Stimulated activated naive CD8-positive, alpha-beta T cell treated with anti-CD3 and anti-CD28 coated beads, Interleukin-15, Interleukin-2, amounts not matched to agents 100 ng/mL and 50 ng/mL, for 24 hours (primary cell): ENCODE measurements around the gene SRXN1.
A peak's percentile ranks its signal among the peaks of the same experiment; 100 is the strongest.
"Not testable (repeated sequence)": the region's sequence is repeated elsewhere in the genome, so short reads cannot be mapped to it uniquely, and the experiment has no call there.

ENCODE experiments used
- H3K27ac Mint-ChIP-seq: one replicate; pipeline ENCODE4 v1.8.0; 2021; ENCODE audit warnings: mild to moderate bottlenecking, mixed read lengths
- H3K27me3 Mint-ChIP-seq: one replicate; pipeline ENCODE4 v1.8.0; 2021; ENCODE audit warnings: mixed read lengths
- H3K36me3 Mint-ChIP-seq: one replicate; pipeline ENCODE4 v1.8.0; 2021; ENCODE audit warnings: low read depth, mixed read lengths
- H3K4me1 Mint-ChIP-seq: one replicate; pipeline ENCODE4 v1.8.0; 2021; ENCODE audit warnings: low read depth, mixed read lengths
- H3K4me3 Mint-ChIP-seq: one replicate; pipeline ENCODE4 v1.8.0; 2021; ENCODE audit warnings: mild to moderate bottlenecking, mixed read lengths
- H3K9me3 Mint-ChIP-seq: one replicate; pipeline ENCODE4 v1.8.0; 2021; ENCODE audit warnings: mixed read lengths

SRXN1 gene

DNA sequence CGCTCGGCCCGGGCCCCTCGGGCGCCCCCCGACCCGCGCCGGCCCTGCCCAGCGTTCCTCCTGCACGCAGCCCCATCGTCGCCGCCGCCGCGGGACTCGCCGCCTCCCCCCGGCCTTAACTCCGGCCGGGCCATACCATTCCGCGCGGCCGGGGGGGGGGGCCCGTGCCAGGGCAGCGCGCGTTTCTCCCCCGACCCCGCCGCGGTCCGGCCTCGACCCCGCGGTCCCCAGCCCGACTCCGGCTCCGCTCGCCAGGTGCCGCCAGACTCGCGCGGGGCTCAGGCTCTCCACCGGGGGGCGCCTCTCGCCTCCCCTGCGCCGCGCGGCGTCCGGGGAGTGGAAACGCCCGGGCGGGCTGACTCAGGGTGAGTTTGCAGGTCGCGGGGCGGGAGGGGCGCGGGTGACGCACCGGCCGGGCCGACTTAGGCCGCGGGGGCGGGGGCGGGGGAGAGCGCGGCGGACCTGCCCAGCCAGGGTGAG lies at the start of gene SRXN1:
TSS of gene SRXN1 (minus strand) at position 91 of the 480 bp plus-strand sequence. CDS start at position 76, 15 bp downstream.
- Mint-ChIP-seq H3K36me3 (peaks cover 25% of the 10 kb centered on the region), H3K4me1 (peaks cover 33% of the 10 kb centered on the region), H3K9me3 (no peaks in the 10 kb centered on the region), H3K4me3 (peak within 1 kb of the TSS; percentile 89), H3K27ac (peak within 1 kb of the TSS; percentile 84), H3K27me3 (peaks cover 34% of the 10 kb centered on the region)

DNA sequence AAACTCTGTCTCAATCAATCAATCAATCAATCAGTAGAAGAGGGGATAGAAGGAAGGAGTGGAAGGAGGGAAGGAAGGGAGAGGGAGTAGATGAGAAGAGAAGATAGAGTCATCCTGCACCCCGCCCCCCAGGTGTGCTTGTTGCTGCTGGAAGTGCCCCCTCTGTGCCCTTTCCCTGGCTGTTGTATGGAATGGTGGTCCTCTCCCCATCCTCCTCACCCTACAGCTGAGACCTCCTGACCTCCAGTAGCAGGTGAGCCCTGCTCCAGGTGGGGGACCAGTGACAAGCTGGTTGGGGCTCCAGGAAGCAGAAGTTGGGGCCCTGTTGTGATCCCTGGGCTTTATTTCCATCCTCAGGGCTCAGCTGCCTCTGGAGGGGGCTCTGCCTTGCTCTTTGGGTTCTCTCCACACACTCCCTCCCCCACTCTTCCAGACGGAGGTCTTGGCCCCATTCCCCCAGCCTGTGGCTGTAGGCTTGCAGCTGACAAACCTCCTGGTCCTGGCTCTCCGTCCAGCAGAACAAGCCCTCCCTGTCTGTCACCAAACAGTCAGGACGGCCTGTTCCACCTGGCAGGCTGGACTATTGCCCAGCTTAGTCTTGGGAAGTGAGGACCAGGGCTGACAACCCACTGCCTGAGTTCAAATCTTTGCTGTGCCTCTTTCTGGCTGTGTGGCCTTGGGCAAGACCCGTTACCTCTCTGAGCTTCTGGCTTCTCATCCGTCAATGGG lies 48.6 kb upstream of the SRXN1 start:
- Mint-ChIP-seq H3K36me3 (no peaks in the 10 kb centered on the region), H3K4me3 (no peak overlapping the region), H3K4me1 (no peaks in the 10 kb centered on the region), H3K27ac (no peak overlapping the region), H3K27me3 (peaks cover 13% of the 10 kb centered on the region), H3K9me3 (no peaks in the 10 kb centered on the region)

DNA sequence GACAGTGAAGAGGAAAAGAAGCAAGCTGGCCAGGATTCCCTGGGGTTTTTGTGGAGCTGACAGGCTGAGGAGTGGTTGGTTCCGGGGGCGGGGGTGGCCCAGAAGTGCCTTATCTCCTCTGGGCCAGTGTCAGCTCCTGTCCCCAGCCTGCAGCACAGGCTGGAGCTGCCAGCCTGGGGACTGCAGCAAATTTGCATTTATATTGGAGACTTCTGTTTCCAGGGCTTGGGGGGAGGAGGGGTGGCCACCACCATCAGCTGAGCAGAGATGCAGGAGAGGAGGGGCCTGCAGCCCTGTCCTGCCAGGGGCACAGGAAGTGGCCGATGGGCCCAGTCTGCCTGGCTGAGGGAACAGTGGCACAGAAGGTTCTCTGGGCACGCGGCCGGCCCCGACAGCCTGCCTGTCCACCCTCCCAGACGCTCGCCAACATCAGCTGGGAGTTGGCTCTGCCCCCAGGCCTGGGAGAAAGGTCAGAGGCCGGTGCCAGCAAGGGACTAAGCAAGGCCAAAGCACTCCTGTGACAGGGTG lies 46.9 kb upstream of the SRXN1 start:
- Mint-ChIP-seq H3K9me3 (no peaks in the 10 kb centered on the region), H3K4me1 (no peaks in the 10 kb centered on the region), H3K4me3 (no peak overlapping the region), H3K27ac (no peak overlapping the region), H3K36me3 (no peaks in the 10 kb centered on the region), H3K27me3 (peaks cover 6% of the 10 kb centered on the region)

DNA sequence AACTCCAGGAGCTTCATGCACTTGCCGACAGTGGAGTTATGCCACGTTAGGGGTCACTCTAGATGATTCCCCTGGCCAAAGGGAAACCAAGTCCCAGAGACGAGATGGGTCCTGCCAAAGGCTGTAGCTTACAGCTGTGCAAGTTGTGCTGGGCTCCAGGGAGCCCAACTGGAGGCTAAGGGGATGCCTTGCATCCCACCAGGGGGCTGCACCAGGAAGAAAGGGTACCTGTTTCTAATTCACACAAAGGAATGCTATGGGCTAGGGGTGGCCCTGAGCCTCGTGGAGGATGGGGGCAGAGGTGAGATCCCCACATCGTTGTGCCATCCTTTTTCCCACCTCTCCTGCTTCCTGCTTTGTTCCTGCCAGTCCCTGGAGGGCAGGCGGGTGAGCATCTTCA lies 46.3 kb upstream of the SRXN1 start:
- Mint-ChIP-seq H3K9me3 (no peaks in the 10 kb centered on the region), H3K4me3 (no peak overlapping the region), H3K36me3 (no peaks in the 10 kb centered on the region), H3K4me1 (no peaks in the 10 kb centered on the region), H3K27me3 (peaks cover 6% of the 10 kb centered on the region), H3K27ac (no peak overlapping the region)

DNA sequence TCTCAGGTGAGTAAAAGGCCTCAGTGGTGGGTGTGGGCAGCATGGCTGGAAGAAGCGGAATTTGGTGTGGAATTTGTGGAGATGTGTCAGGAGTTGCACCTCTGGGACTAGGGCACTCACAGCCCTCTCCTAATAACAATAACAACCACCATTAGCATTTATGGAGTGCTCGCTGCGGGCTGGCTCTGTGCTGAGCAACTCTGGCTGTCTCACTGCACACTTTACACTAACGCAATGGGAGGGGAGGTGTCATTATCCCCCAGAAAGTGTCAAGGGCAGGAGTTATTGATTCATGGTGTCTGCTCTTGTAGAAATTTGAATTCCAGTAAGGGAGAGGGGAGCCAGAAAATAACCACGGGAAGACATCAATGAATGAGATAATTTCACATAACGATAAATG lies 45.3 kb upstream of the SRXN1 start:
- Mint-ChIP-seq H3K4me1 (no peaks in the 10 kb centered on the region), H3K36me3 (no peaks in the 10 kb centered on the region), H3K4me3 (no peak overlapping the region), H3K9me3 (no peaks in the 10 kb centered on the region), H3K27ac (no peak overlapping the region), H3K27me3 (peaks cover 8% of the 10 kb centered on the region)

DNA sequence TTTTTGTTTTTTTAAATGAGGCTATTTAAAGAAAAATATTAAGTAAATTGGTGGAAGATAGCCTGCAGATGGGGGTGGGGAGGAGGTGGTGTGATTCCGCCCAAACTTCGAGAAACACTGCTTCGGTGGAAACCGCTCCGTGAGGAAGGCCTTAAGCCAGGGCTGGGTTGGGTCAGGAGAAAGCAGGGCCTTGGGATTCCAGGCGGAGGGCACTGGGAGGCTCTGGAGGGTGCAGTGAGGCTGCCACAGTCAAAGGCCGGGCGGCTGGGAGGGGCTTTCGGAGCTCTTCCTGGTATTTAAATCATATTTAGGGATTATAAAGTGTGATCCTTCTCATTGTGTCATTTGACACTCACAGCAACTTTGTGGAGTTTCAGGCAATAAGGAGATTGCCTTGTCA lies 44.8 kb upstream of the SRXN1 start:
- no peaks in the 10 kb centered on the region for H3K9me3 Mint-ChIP-seq
- no peaks in the 10 kb centered on the region for H3K36me3 Mint-ChIP-seq
- no peak overlapping the region for H3K4me3 Mint-ChIP-seq
- H3K4me1 Mint-ChIP-seq, result no peaks in the 10 kb centered on the region
- no peak overlapping the region for H3K27ac Mint-ChIP-seq
- H3K27me3 Mint-ChIP-seq, result peaks cover 9% of the 10 kb centered on the region

DNA sequence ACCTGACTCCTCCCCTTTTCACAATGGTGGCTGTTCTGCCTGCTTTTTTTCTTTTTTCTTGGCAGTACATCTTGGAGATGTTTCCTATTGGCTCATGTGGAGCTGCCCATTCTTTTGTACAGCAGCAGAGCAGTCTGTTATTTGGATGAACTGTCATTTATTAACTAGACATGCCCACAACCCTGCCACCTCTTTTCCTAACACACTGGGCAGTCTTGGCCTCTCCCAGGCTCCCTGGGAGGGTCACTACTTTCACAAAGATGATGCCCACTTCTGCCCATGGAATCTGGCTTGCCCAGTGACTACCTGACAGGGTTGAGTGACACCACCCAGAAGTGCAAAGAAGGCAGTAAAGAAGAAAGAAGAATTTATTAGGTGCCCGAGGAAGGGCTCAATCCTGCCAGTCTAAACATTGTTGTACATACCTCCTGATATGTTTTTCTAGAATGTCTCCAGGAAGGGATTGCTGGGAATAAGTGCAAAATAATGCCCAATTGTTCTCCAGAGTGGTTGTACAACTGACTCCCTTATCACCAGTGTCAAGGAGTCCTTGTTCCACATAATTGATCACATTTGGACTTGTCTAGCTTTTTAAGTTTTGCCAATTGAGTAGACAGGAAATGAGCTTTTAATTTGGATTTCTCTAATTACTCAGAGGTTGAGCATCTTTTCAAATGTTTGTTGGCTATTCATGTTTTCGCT lies 42.3 kb upstream of the SRXN1 start:
- no peak overlapping the region for H3K27ac Mint-ChIP-seq
- H3K4me1 Mint-ChIP-seq, result no peaks in the 10 kb centered on the region
- no peak overlapping the region for H3K4me3 Mint-ChIP-seq
- H3K9me3 Mint-ChIP-seq, result no peaks in the 10 kb centered on the region
- no peaks in the 10 kb centered on the region for H3K36me3 Mint-ChIP-seq
- H3K27me3 Mint-ChIP-seq, result peaks cover 16% of the 10 kb centered on the region

DNA sequence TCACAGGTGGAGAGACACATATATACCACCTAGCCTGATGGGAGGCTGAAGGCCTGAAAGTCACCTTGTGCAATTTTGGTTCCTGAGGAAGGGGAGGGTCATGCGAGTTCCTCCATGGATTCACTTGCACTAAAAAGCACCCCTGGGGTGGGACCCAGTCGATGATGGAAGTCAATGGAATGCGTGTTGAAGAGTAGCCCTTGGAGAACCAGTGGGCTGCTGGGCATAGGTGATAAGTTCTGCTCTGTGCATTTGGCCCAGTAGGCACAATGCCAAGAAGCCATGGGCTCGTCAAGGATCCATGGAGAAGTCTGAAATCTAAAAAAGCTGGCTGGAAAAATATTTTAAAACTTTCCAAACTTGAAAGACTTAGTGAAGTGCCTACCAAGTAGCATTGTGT lies 41.5 kb upstream of the SRXN1 start:
- H3K4me1 Mint-ChIP-seq, result no peaks in the 10 kb centered on the region
- no peak overlapping the region for H3K27ac Mint-ChIP-seq
- no peak overlapping the region for H3K4me3 Mint-ChIP-seq
- H3K27me3 Mint-ChIP-seq, result peaks cover 16% of the 10 kb centered on the region
- H3K9me3 Mint-ChIP-seq, result no peaks in the 10 kb centered on the region
- H3K36me3 Mint-ChIP-seq, result no peaks in the 10 kb centered on the region

DNA sequence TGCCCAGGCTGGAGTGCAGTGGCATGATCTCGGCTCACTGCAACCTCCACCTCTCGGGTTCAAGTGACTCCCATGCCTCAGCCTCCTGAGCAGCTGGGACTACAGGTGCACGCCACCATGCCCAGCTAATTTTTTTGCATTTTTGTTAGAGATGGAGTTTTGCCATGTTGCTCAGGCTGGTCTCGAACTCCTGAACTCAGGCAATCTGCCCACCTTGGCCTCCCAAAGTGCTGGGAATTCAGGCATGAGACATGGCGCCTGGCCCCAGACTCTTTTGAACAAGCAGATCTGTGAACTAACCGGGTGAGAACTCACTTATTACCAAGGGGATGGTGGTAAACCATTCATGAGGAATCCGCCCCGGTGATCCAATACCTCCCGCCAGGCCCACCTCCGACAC lies 40.8 kb upstream of the SRXN1 start:
- H3K27me3 Mint-ChIP-seq, result peaks cover 19% of the 10 kb centered on the region
- H3K36me3 Mint-ChIP-seq, H3K4me3 Mint-ChIP-seq, H3K27ac Mint-ChIP-seq, H3K9me3 Mint-ChIP-seq, H3K4me1 Mint-ChIP-seq: not testable (repeated sequence)

DNA sequence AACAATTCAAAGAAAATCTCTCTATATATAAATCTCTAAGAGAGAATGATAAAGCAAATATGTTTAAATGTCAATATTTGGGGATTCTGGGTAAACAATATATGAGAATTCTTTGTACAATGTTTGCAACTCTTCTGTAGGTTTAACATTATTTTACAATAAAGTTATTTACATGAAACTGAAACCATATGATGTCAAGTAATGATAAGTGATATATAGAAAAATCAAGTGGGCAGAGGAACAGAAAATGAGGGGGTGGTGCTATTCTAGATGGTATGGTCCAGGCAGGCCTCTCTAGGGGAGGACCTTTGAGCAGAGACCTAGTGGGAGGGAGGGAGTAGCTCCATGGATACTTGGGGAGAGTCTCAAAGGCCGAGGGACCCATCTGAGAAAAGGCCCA lies 39.0 kb upstream of the SRXN1 start:
- no peak overlapping the region for H3K27ac Mint-ChIP-seq
- no peaks in the 10 kb centered on the region for H3K9me3 Mint-ChIP-seq
- H3K36me3 Mint-ChIP-seq, result no peaks in the 10 kb centered on the region
- H3K4me1 Mint-ChIP-seq, result no peaks in the 10 kb centered on the region
- H3K4me3 Mint-ChIP-seq, result no peak overlapping the region
- peaks cover 22% of the 10 kb centered on the region for H3K27me3 Mint-ChIP-seq

DNA sequence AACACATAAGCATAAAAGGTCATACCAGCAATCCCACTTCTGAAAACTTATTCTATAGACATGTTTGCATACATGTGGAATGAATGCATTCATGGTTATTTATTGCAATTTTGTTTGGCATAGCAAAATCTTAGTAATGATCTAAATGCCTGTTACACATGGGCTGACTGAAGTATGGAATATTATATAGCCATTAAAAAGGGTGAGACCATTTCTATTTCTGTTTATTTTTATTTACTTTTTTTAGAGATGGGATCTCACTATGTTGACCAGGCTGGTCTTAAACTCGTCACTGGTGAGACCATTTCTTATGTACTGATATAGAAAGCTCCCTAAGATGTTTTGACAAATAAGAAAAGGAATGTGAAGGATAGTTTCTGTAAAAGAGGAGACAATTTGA lies 36.9 kb upstream of the SRXN1 start:
- peaks cover 22% of the 10 kb centered on the region for H3K27me3 Mint-ChIP-seq
- no peak overlapping the region for H3K4me3 Mint-ChIP-seq
- no peak overlapping the region for H3K27ac Mint-ChIP-seq
- H3K4me1 Mint-ChIP-seq, result no peaks in the 10 kb centered on the region
- H3K36me3 Mint-ChIP-seq, result no peaks in the 10 kb centered on the region
- no peaks in the 10 kb centered on the region for H3K9me3 Mint-ChIP-seq

DNA sequence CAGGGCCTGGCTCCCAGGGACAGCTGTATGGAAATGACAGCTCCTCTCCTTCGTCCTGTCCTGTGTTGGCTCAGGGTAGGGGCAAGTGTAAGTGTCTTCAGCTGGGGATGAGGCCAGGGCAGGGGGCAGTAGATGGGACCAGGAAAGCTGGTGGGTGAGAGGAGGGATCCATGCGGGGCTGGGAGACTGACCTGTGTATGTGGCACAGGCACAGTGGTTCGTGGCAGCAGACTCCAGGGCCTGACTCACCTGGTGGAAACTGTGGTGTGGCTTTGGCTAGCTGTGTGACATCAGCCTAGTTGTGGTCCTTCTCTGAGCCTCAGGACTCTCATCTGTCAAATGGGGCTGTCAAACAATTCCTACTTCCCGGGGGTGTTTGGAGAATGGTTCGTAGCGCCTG lies 36.3 kb upstream of the SRXN1 start:
- H3K36me3 Mint-ChIP-seq, result no peaks in the 10 kb centered on the region
- no peaks in the 10 kb centered on the region for H3K9me3 Mint-ChIP-seq
- no peak overlapping the region for H3K4me3 Mint-ChIP-seq
- no peaks in the 10 kb centered on the region for H3K4me1 Mint-ChIP-seq
- no peak overlapping the region for H3K27ac Mint-ChIP-seq
- peaks cover 22% of the 10 kb centered on the region for H3K27me3 Mint-ChIP-seq

DNA sequence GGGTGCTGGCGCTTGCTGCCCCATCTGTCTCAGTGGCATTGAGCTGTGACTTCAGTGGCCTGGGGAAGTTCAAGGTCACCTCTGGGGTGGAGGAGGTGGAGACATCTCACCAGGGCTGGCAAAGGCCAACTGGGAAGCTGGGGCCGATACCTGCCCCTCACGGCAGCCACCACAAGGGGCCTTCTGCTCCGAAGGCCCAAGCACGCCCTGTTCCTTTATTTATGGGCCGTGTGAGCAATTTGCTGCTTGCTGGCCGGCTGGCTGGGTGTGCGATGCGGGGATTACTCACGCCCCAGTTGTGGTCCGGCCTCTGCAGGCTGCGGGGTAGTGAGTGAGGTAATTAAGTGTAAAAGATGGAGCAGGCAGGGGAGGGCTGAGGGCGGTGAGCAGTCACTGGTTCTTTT lies 35.8 kb upstream of the SRXN1 start:
- Mint-ChIP-seq H3K36me3 (no peaks in the 10 kb centered on the region), H3K27me3 (peaks cover 22% of the 10 kb centered on the region), H3K4me3 (no peak overlapping the region)

DNA sequence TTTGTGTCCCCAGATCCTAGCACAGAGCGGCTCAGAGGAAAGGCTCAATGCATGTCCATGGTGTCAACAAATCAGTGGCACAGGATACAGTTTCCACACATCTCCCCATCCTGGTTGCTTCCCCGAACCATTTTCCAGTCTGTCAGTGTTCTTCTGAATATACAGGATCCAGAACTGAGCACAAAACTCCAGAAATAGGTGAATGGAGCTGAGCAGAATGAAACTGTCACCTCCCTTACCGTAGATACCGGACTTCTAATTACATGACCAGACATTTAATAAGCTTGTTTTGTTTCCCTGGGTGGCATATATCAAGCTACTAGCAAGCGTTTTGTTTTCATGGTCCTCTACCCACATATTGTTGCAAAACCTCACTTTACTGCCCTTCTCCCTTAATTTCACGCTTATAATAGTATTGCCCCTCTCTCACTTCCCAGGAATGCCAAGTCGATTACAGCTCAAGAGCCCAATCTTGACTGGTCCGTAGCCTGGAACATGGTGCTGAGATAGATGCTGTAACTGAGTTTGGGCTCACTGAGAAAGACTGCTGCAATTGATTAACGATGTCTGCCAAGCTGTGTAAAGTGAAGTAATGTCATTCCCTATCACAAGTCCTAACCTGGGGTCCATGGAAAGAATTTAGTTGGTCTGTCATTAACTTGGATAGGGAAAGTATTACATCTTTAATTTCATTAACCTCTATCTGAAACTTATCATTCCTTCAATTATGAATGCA lies 34.6 kb upstream of the SRXN1 start:
- Mint-ChIP-seq H3K27me3 (peaks cover 20% of the 10 kb centered on the region), H3K27ac (no peak overlapping the region), H3K4me3 (no peak overlapping the region), H3K4me1 (no peaks in the 10 kb centered on the region), H3K9me3 (no peaks in the 10 kb centered on the region), H3K36me3 (no peaks in the 10 kb centered on the region)

More for the DNA sequence above, 35.8 kb upstream of the SRXN1 start:
- no peaks in the 10 kb centered on the region for H3K4me1 Mint-ChIP-seq
- H3K9me3 Mint-ChIP-seq, result no peaks in the 10 kb centered on the region
- H3K27ac Mint-ChIP-seq, result no peak overlapping the region
